OCI-LY3 (cell line): ENCODE results near the gene ELF5.

ENCODE experiments used
- EZH2phosphoT487 ChIP-seq: fragments of 200-600 bp; shearing (Covaris generic); IDR thresholded peaks from 2 replicates; pipeline ENCODE4 v1.6.1; 2018; ENCODE audit warnings: antibody characterized with exemption, mixed run types, low read depth
- TF ChIP-seq, protein P1 (sequence below): fragments of 200-600, 300-600 bp; sonication (generic); IDR thresholded peaks from 2 replicates; pipeline ENCODE4 v1.5.1; 2014; ENCODE audit warnings: antibody characterized with exemption, low read length, low read depth

DNA sequence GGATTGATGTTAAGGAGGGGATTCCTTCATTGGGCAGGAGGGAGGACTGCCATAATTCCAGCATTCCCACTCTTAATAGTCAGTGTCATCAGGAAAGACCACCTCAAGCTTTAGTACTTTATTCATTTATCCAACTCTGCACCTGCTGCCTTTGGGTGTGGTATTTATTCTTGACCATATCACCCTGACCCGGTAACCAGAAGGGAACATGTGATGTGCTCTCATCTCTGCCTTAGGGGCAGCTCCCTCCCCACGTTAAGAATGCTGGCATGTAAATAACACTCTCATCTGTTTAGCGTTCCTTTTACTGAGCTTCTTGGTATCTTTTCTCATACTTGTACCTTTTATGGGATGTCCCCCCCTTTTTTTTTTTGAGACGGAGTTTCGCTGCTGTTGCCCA, 67.2 kb downstream of the ELF5 start:
- TF ChIP-seq, protein P1, sequence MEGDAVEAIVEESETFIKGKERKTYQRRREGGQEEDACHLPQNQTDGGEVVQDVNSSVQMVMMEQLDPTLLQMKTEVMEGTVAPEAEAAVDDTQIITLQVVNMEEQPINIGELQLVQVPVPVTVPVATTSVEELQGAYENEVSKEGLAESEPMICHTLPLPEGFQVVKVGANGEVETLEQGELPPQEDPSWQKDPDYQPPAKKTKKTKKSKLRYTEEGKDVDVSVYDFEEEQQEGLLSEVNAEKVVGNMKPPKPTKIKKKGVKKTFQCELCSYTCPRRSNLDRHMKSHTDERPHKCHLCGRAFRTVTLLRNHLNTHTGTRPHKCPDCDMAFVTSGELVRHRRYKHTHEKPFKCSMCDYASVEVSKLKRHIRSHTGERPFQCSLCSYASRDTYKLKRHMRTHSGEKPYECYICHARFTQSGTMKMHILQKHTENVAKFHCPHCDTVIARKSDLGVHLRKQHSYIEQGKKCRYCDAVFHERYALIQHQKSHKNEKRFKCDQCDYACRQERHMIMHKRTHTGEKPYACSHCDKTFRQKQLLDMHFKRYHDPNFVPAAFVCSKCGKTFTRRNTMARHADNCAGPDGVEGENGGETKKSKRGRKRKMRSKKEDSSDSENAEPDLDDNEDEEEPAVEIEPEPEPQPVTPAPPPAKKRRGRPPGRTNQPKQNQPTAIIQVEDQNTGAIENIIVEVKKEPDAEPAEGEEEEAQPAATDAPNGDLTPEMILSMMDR = no peak
- no peak for TF ChIP-seq EZH2phosphoT487
